BE2C (cell line): ENCODE results near the gene IL36B.

Experiments used
- DNase-seq: peaks from one replicate; pipeline ENCODE4 v3.0.0-alpha.2; 2020
- H3K27me3 ChIP-seq: fragments of 250-450 bp; sonication (Bioruptor Pico); 2 replicates; pipeline ENCODE4 v1.5.1; 2020; ENCODE audit warnings: mild to moderate bottlenecking
- H3K36me3 ChIP-seq: fragments of 250-450 bp; sonication (Bioruptor Pico); 2 replicates; pipeline ENCODE4 v1.5.1; 2020; ENCODE audit warnings: mild to moderate bottlenecking
- H3K4me1 ChIP-seq: fragments of 250-450 bp; sonication (Bioruptor Pico); 2 replicates; pipeline ENCODE4 v1.5.1; 2020
- H3K4me3 ChIP-seq: 2 replicates; pipeline ENCODE4 v1.5.1; 2011; ENCODE audit warnings: low read depth, low read length
- H3K9me3 ChIP-seq: fragments of 250-450 bp; sonication (Bioruptor Pico); 2 replicates; pipeline ENCODE4 v1.5.1; 2020
- TF ChIP-seq, protein P1 (sequence below): IDR thresholded peaks from 2 replicates; pipeline ENCODE4 v1.5.1; 2012; ENCODE audit warnings: mild to moderate bottlenecking, low read depth, low read length

IL36B gene

DNA sequence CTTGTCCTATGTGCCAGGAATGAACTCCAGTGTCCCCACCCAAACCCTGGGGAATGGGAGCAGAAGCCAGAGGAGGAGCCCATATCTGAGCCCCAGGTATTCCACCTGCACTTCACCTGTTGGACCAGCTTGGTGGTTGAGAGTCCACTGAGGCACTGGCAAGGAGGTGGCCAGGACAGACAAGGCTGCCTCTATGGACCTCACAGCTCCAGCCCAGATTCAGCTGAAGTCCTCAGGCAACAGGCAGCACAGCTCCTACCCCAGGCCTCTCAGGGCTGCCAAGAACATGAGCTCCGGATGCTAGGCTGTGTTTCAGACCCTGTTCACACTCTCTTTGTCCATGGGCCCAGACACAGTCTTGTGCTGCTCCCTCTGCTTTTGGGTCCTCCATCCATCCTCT is 12.2 kb upstream of the IL36B start:
- no peaks in the 10 kb centered on the region for H3K36me3 ChIP-seq
- H3K4me1 ChIP-seq = no peaks in the 10 kb centered on the region
- no peak overlapping the region for H3K4me3 ChIP-seq
- no peak for DNase-seq
- TF ChIP-seq, protein P1, sequence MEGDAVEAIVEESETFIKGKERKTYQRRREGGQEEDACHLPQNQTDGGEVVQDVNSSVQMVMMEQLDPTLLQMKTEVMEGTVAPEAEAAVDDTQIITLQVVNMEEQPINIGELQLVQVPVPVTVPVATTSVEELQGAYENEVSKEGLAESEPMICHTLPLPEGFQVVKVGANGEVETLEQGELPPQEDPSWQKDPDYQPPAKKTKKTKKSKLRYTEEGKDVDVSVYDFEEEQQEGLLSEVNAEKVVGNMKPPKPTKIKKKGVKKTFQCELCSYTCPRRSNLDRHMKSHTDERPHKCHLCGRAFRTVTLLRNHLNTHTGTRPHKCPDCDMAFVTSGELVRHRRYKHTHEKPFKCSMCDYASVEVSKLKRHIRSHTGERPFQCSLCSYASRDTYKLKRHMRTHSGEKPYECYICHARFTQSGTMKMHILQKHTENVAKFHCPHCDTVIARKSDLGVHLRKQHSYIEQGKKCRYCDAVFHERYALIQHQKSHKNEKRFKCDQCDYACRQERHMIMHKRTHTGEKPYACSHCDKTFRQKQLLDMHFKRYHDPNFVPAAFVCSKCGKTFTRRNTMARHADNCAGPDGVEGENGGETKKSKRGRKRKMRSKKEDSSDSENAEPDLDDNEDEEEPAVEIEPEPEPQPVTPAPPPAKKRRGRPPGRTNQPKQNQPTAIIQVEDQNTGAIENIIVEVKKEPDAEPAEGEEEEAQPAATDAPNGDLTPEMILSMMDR = no peak
- H3K9me3 ChIP-seq = no peaks in the 10 kb centered on the region
- no peaks in the 10 kb centered on the region for H3K27me3 ChIP-seq

DNA sequence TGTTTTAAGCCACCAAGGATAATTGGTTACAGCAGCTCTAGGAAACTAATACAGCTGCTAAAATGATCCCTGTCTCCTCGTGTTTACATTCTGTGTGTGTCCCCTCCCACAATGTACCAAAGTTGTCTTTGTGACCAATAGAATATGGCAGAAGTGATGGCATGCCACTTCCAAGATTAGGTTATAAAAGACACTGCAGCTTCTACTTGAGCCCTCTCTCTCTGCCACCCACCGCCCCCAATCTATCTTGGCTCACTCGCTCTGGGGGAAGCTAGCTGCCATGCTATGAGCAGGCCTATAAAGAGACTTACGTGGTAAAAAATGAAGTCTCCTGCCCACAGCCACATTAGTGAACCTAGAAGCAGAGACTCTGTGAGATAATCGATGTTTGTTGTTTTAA is 11.6 kb upstream of the IL36B start:
- DNase-seq = no peak
- TF ChIP-seq, protein P1 = no peak

DNA sequence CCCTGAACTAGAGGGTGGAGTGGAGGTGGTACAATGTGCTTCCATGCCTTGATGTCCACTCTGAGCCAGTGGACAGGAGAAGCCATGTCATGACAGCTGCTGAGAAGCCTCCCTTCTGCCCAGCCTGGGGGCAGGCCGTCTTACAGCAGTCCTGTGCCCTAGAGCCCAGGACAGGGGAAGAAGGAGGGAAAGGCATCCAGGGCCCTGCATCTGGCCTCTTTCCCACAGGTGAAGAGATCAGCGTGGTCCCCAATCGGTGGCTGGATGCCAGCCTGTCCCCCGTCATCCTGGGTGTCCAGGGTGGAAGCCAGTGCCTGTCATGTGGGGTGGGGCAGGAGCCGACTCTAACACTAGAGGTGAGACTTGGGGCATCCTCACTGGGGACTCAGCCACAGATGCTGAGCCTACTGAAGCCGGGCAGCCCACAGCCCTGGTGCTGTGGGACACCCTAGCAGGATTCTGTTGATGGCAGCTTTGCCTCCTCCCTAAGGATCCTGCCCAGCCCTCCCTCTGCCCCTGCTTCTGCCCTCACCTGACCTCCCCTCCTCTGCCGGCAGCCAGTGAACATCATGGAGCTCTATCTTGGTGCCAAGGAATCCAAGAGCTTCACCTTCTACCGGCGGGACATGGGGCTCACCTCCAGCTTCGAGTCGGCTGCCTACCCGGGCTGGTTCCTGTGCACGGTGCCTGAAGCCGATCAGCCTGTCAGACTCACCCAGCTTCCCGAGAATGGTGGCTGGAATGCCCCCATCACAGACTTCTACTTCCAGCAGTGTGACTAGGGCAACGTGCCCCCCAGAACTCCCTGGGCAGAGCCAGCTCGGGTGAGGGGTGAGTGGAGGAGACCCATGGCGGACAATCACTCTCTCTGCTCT is 9.5 kb upstream of the IL36B start:
- no peaks in the 10 kb centered on the region for H3K9me3 ChIP-seq

More for the DNA sequence above, 11.6 kb upstream of the IL36B start:
- no peaks in the 10 kb centered on the region for H3K27me3 ChIP-seq
- no peaks in the 10 kb centered on the region for H3K9me3 ChIP-seq
- no peaks in the 10 kb centered on the region for H3K36me3 ChIP-seq
- H3K4me3 ChIP-seq = no peak overlapping the region
- H3K4me1 ChIP-seq = no peaks in the 10 kb centered on the region

DNA sequence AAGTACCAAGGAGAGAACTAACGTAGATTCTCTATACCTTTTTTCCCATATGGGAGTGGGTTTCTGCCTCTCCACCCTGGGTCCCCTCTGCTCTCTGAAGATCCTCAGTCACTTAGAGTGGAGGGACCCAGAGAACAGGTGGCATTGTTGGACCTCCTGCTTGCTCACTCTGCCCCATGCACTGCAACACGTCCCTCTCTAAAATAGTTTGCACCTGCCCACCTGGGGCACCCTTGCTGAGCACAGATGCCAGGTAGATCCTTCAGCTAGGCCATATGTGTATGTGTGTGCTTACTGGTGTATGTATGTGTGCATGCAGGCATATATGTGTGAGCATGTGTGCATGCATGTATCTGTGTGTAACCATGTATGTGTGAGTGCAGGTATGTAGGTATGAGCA is 8.6 kb upstream of the IL36B start:
- no peaks in the 10 kb centered on the region for H3K27me3 ChIP-seq
- TF ChIP-seq, protein P1 = no peak
- DNase-seq = no peak

More for the DNA sequence above, 9.5 kb upstream of the IL36B start:
- no peaks in the 10 kb centered on the region for H3K36me3 ChIP-seq
- DNase-seq = no peak
- TF ChIP-seq, protein P1 = no peak
- H3K27me3 ChIP-seq = no peaks in the 10 kb centered on the region
- no peak overlapping the region for H3K4me3 ChIP-seq
- H3K4me1 ChIP-seq = no peaks in the 10 kb centered on the region

DNA sequence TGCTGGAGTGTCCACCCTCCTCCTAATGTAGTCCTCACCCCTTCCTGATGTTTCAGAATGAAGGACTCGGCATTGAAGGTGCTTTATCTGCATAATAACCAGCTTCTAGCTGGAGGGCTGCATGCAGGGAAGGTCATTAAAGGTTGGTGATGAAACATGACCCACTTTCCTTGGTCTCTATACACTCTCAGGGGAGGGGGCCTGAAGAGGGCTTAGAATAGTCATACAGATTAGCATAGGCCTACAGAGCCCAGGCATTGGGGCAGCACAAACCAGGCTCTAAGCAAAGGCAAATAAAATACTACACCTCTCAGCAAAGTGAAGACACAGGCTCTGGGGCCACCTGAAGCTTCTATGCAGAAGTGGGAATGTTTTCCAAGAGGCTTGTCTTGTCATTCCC is 8.1 kb upstream of the IL36B start:
- no peak for DNase-seq
- Histone ChIP-seq H3K4me3 (no peak overlapping the region), H3K27me3 (no peaks in the 10 kb centered on the region), H3K9me3 (no peaks in the 10 kb centered on the region), H3K4me1 (no peaks in the 10 kb centered on the region), H3K36me3 (no peaks in the 10 kb centered on the region)
- TF ChIP-seq, protein P1 = no peak

More for the DNA sequence above, 8.6 kb upstream of the IL36B start:
- Histone ChIP-seq H3K9me3 (no peaks in the 10 kb centered on the region), H3K36me3 (no peaks in the 10 kb centered on the region), H3K4me3 (no peak overlapping the region), H3K4me1 (no peaks in the 10 kb centered on the region)

DNA sequence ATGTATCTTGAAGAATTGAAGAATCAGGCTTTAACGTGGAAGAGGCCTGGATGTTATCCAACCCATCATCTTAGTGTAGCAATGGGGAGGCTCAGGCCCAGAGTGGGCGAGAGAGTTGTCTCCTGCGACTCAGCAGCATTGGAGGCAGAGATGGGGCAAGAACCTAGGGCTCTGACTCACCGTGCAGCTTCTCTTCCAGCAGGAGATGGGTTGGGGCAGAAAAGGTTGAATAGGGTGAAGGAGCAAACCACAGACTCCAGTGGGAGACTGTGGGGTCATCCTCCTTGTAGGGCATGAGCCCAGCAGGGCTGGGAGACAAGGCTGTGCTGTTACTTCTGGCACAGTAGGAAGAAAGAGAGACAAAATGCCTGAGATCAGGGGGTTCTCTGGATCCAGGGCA is 7.7 kb upstream of the IL36B start:
- no peak for DNase-seq
- H3K36me3 ChIP-seq = no peaks in the 10 kb centered on the region
- no peaks in the 10 kb centered on the region for H3K9me3 ChIP-seq
- no peaks in the 10 kb centered on the region for H3K27me3 ChIP-seq
- no peaks in the 10 kb centered on the region for H3K4me1 ChIP-seq
- H3K4me3 ChIP-seq = no peak overlapping the region
- TF ChIP-seq, protein P1 = no peak
